H9 (cell line): Measurements from ENCODE around the gene BACE2. TPM values are rescaled to one million over a fixed set of nuclear protein-coding genes. Genes with fewer than 3 reads are reported as not detected.
A peak's percentile ranks its signal among the peaks of the same experiment; 100 is the strongest.

ENCODE experiments used
- DNase-seq: peaks from one replicate; pipeline ENCODE4 v3.0.0-alpha.2; 2017
- H2AFZ ChIP-seq: one replicate; pipeline ENCODE4 v1.6.1; 2013; ENCODE audit warnings: mild to moderate bottlenecking, low read length, control low read depth, moderate library complexity
- H2AK5ac ChIP-seq: 2 replicates; pipeline ENCODE4 v1.6.1; 2013; ENCODE audit warnings: low read length, control low read depth, mixed read lengths; ENCODE audit not compliant: insufficient read length
- H2BK120ac ChIP-seq: one replicate; pipeline ENCODE4 v1.6.1; 2013; ENCODE audit warnings: low read depth, mild to moderate bottlenecking, low read length, control low read depth, inconsistent platforms; ENCODE audit not compliant: poor library complexity, severe bottlenecking
- H2BK12ac ChIP-seq: 2 replicates; pipeline ENCODE4 v1.6.1; 2013; ENCODE audit warnings: low read length, control low read depth, mixed read lengths, low read depth; ENCODE audit not compliant: insufficient read length
- H2BK15ac ChIP-seq: 2 replicates; pipeline ENCODE4 v1.6.1; 2013; ENCODE audit warnings: low read depth, low read length, control low read depth
- H2BK20ac ChIP-seq: one replicate; pipeline ENCODE4 v1.6.1; 2013; ENCODE audit warnings: low read depth, mild to moderate bottlenecking, low read length, control low read depth, inconsistent platforms; ENCODE audit not compliant: poor library complexity, severe bottlenecking
- H2BK5ac ChIP-seq: 2 replicates; pipeline ENCODE4 v1.6.1; 2013; ENCODE audit warnings: low read length, control low read depth, mixed read lengths; ENCODE audit not compliant: insufficient read length
- H3K14ac ChIP-seq: 2 replicates; pipeline ENCODE4 v1.6.1; 2013; ENCODE audit warnings: low read length, control low read depth; ENCODE audit not compliant: insufficient read depth
- H3K18ac ChIP-seq: 2 replicates; pipeline ENCODE4 v1.6.1; 2013; ENCODE audit warnings: low read depth, mild to moderate bottlenecking, mixed read lengths, low read length, control low read depth; ENCODE audit not compliant: insufficient read length
- H3K23ac ChIP-seq: 2 replicates; pipeline ENCODE4 v1.6.1; 2013; ENCODE audit warnings: low read length, control low read depth, mixed read lengths, low read depth; ENCODE audit not compliant: insufficient read length
- H3K23me2 ChIP-seq: 2 replicates; pipeline ENCODE4 v1.6.1; 2013; ENCODE audit warnings: low read depth, mild to moderate bottlenecking, mixed read lengths, low read length, control low read depth; ENCODE audit not compliant: insufficient read length, poor library complexity, severe bottlenecking
- H3K27ac ChIP-seq: 2 replicates; pipeline ENCODE4 v1.5.1; 2013; ENCODE audit warnings: low read length, control low read depth, mixed read lengths, low read depth; ENCODE audit not compliant: insufficient read length
- H3K27me3 ChIP-seq: 2 replicates; pipeline ENCODE4 v1.6.1; 2013; ENCODE audit warnings: low read length, control low read depth, inconsistent platforms; ENCODE audit not compliant: insufficient read depth
- H3K4ac ChIP-seq: 2 replicates; pipeline ENCODE4 v1.6.1; 2013; ENCODE audit warnings: low read depth, mild to moderate bottlenecking, control low read depth, inconsistent platforms, low read length, moderate library complexity
- H3K4me1 ChIP-seq: 2 replicates; pipeline ENCODE4 v1.6.1; 2013; ENCODE audit warnings: low read length, control low read depth, inconsistent platforms; ENCODE audit not compliant: insufficient read depth
- H3K4me2 ChIP-seq: 2 replicates; pipeline ENCODE4 v1.6.1; 2013; ENCODE audit warnings: low read length, control low read depth, mixed read lengths; ENCODE audit not compliant: insufficient read length, insufficient read depth
- H3K56ac ChIP-seq: 2 replicates; pipeline ENCODE4 v1.6.1; 2013; ENCODE audit warnings: low read depth, mild to moderate bottlenecking, mixed read lengths, low read length, control low read depth; ENCODE audit not compliant: insufficient read length
- H3K79me1 ChIP-seq: 2 replicates; pipeline ENCODE4 v1.6.1; 2013; ENCODE audit warnings: low read depth, mild to moderate bottlenecking, moderate library complexity, low read length, control low read depth, inconsistent platforms; ENCODE audit not compliant: insufficient read depth, poor library complexity, severe bottlenecking
- H3K79me2 ChIP-seq: 2 replicates; pipeline ENCODE4 v1.6.1; 2013; ENCODE audit warnings: low read length, control low read depth, inconsistent platforms; ENCODE audit not compliant: insufficient read depth
- H3K9ac ChIP-seq: 2 replicates; pipeline ENCODE4 v1.6.1; 2013; ENCODE audit warnings: low read length, control low read depth, mixed read lengths; ENCODE audit not compliant: insufficient read length; ENCODE audit errors: extremely low read depth
- H3K9me3 ChIP-seq: one replicate; pipeline ENCODE4 v1.6.1; 2013; ENCODE audit warnings: low read depth, low read length, inconsistent platforms; ENCODE audit not compliant: control insufficient read depth
- H3T11ph ChIP-seq: one replicate; pipeline ENCODE4 v1.6.1; 2013; ENCODE audit warnings: mild to moderate bottlenecking, low read length, control low read depth, inconsistent platforms
- H4K20me1 ChIP-seq: one replicate; pipeline ENCODE4 v1.6.1; 2013; ENCODE audit not compliant: control insufficient read depth, insufficient read length, insufficient read depth
- H4K5ac ChIP-seq: 2 replicates; pipeline ENCODE4 v1.6.1; 2013; ENCODE audit warnings: low read depth, mild to moderate bottlenecking, mixed read lengths, low read length, control low read depth; ENCODE audit not compliant: insufficient read length
- H4K8ac ChIP-seq: replicated peaks from 2 replicates; pipeline ENCODE4 v1.6.1; 2013; ENCODE audit warnings: low read length, control low read depth, mixed read lengths, low read depth; ENCODE audit not compliant: insufficient read length
- H4K91ac ChIP-seq: 2 replicates; pipeline ENCODE4 v1.6.1; 2013; ENCODE audit warnings: low read depth, mild to moderate bottlenecking, moderate library complexity, mixed read lengths, low read length, control low read depth; ENCODE audit not compliant: insufficient read length
- H3K27ac Mint-ChIP-seq, 3 experiments: 2 replicates in 2 of 3; 3 replicates in 1 of 3; pipeline ENCODE4 v1.8.0; 2020 to 2021; ENCODE audit warnings: mixed read lengths in 3 of 3, mild to moderate bottlenecking in 1 of 3, moderate library complexity in 1 of 3
- H3K27me3 Mint-ChIP-seq: 2 replicates; pipeline ENCODE4 v1.8.0; 2021; ENCODE audit warnings: low read depth, mild to moderate bottlenecking, moderate library complexity, mixed read lengths
- H3K36me3 Mint-ChIP-seq, 3 experiments: 2 replicates in 2 of 3; 3 replicates in 1 of 3; pipeline ENCODE4 v1.8.0; 2020 to 2021; ENCODE audit warnings: low read depth in 3 of 3, mixed read lengths in 3 of 3; ENCODE audit not compliant: insufficient read depth in 1 of 3
- H3K4me1 Mint-ChIP-seq, 2 experiments: 2 replicates each; pipeline ENCODE4 v1.8.0; 2020; ENCODE audit warnings: mixed read lengths in 2 of 2
- H3K4me3 Mint-ChIP-seq, 2 experiments: 2 replicates in 1 of 2; 3 replicates in 1 of 2; pipeline ENCODE4 v1.8.0; 2020 to 2021; ENCODE audit warnings: mild to moderate bottlenecking in 2 of 2, mixed read lengths in 2 of 2, moderate library complexity in 1 of 2
- H3K9me3 Mint-ChIP-seq, 2 experiments: 2 replicates in 1 of 2; 3 replicates in 1 of 2; pipeline ENCODE4 v1.8.0; 2020; ENCODE audit warnings: mild to moderate bottlenecking in 2 of 2, mixed read lengths in 2 of 2, moderate library complexity in 1 of 2
- CTCF ChIP-seq: fragments of 200-600 bp; sonication (generic); conservative IDR thresholded peaks from 3 replicates; pipeline ENCODE4 v1.8.0; 2021; ENCODE audit warnings: antibody characterized with exemption, mild to moderate bottlenecking
- WGBS: extraction: QIAGEN DNeasy Blood & Tissue Kit; methylation state at CpG from one replicate; pipeline ENCODE4 v1.1.7; 2013; ENCODE audit warnings: missing lambda C conversion rate, low lambda C conversion rate, mixed read lengths; ENCODE audit not compliant: insufficient read length; ENCODE audit errors: extremely low coverage; 5-methylcytosine and 5-hydroxymethylcytosine counted together
- total RNA-seq: library from RNA; stranded (reverse); gene quantifications from 2 replicates; pipeline ENCODE4 v1.2.1, GENCODE V29; 2021

BACE2 gene
- total RNA-seq, 1 experiment from 2014 or later = 8.0 TPM

GRCh38 chr21:41247561-41248545, 79.9 kb downstream of the BACE2 start:
- Histone ChIP-seq H3K9me3 (no peaks in the 10 kb centered on the region), H3K79me1 (no peaks in the 10 kb centered on the region), H3K9ac (no peak overlapping the region), H3T11ph (no peak overlapping the region), H3K23ac (no peak overlapping the region), H4K20me1 (no peaks in the 10 kb centered on the region), H3K4me2 (no peak overlapping the region), H4K8ac (no peak overlapping the region), H2BK15ac (no peak overlapping the region), H3K56ac (no peak overlapping the region), H2AK5ac (no peak overlapping the region), H3K27ac (no peak overlapping the region), H2BK120ac (no peak overlapping the region), H3K79me2 (no peaks in the 10 kb centered on the region), H4K5ac (no peak overlapping the region), H3K14ac (no peak overlapping the region), H3K23me2 (no peaks in the 10 kb centered on the region), H4K91ac (no peak overlapping the region), H3K4me1 (no peaks in the 10 kb centered on the region), H3K18ac (no peak overlapping the region), H3K4ac (no peak overlapping the region), H3K27me3 (no peaks in the 10 kb centered on the region), H2AFZ (no peak overlapping the region), H2BK20ac (no peak overlapping the region), H2BK12ac (no peak overlapping the region), H2BK5ac (no peak overlapping the region)
- DNase-seq = no peak
- Mint-ChIP-seq H3K36me3 (peaks cover 9 to 24% (median 23%) of the 10 kb centered on the region in 3 experiments; a peak in 6 of 7 replicates), H3K27ac (peak overlapping the region in 2 of 3 experiments; percentile 17 to 28; a peak in 2 of 7 replicates), H3K9me3 (no peaks in the 10 kb centered on the region), H3K4me3 (no peak overlapping the region; a peak in 1 of 5 replicates), H3K27me3 (peaks cover 1% of the 10 kb centered on the region; the same call in 1 of the 2 replicates), H3K4me1 (peaks cover 9 to 23% of the 10 kb centered on the region in 2 experiments)
- WGBS = no CpG with 5 or more reads among the region's 44 CpGs
- TF ChIP-seq CTCF = no peak
